ENCODE measurements around the gene CTR9.
"Not testable (repeated sequence)": the region's sequence is repeated elsewhere in the genome, so short reads cannot be mapped to it uniquely, and the experiment has no call there.

CTR9 gene

DNA sequence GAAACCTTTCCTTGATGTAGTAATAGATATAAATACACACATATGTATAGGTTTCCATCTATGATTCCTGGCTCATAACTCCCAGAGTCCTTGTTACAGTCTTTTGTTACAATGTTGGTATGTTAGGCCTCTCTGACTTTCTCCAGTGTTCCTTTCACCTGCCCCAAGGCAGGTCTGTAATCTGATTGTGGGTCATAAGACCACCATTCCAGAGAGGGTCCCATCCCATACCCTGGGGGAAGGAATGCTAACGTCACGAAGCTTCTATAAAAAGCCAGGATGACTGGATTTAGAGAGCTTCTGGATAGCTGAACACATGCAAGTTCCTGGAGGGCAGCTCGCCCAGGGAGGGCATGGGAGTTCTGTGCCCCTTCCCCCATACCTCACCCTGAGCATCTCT, 71.4 kb downstream of the CTR9 start:
- DNase-seq (ENCODE audit: low spot score), result not testable (repeated sequence)

DNA sequence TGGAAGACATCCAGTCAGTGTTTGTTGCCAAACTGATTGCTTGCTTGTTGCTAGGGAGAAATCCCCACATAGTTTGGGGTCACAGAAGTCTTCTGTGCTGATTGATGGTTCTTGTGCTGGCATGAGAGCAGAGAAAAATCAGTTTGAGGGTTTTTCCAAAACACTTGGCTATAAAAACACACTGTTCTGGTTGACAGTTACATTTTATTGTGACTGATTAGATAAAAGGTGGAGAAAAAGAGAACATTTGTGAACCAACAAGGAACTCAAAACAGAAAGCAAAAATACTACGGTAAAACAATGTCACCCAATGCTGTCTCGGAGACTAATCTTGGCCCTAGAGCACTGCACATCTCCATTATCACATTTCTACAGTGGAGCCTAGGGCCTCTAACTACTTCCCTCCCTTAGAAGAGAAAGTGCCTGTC, 72.1 kb downstream of the CTR9 start:
- DNase-seq (ENCODE audit: low spot score), result no peak

DNA sequence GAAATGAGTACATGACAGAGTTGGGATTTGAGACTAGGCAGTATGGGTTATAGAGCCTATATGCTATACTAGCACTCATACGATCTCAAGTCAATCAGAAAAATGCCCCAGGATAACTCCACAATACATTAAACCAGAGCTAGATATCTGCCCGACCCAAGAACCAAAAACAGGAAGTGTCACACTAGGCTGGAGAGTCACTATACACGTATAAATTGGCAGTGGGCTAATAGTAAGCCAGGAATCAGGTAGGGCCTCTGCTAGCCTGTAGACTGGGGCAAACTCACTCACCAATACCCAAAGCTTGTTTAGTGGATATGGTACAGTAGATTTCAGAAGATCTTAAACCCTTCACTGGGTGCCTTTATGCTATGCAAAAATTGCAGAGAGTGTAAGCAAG, 73.8 kb downstream of the CTR9 start:
- no peak for DNase-seq (ENCODE audit: low spot score)

DNA sequence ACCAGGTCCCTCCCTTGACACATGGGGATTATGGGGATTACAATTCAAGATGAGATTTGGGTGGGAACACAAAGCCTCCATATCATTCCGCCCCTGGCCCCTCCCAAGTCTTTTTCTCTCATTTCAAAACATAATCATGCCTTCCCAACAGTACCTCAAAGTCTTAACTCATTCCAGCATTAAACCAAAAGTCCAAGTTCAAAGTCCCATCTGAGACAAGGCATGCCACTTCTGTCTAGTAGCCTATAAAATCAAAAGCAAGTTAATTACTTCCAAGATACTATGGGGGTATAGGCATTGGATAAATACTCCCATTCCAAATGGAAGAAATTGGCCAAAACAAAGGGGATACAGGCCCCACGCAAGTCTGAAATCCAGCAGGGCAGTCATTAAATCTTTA, 77.4 kb downstream of the CTR9 start:
- DNase-seq (ENCODE audit: low spot score), result no peak

DNA sequence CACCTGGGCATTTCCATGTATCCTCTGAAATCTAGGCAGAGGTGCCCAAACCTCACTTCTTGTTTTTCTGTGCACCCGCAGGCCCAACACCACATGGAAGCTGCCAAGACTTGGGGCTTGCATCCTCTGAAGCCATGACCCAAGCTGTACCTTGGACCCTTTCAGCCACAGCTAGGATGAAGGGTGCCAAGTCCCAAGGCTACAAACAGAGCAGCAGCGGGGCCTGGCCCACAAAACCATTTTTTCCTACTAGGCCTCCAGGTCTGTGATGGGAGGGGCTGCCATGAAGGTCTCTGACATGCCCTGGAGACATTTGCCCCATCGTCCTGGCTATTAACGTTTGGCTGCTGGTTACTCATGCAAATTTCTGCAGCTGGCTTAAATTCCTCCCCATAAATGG, 78.1 kb downstream of the CTR9 start:
- no peak for DNase-seq (ENCODE audit: low spot score)
